A549 treated with CORT108297 at 1 μM for 4 hours (cell line): ENCODE results near the gene LMBRD2. TPM values are rescaled to one million over a fixed set of nuclear protein-coding genes. Genes with fewer than 3 reads are reported as not detected.

Experiments used
- total RNA-seq: library from RNA; stranded (reverse); fragments of 200-300 nt; extraction: Qiagen RNA extraction; gene quantifications from 5 replicates; pipeline ENCODE4 v1.2.3, GENCODE V29; 2022

The LMBRD2 gene
- total RNA-seq = 1.3 to 2.5 TPM (median 1.7 TPM) in 5 replicates

DNA sequence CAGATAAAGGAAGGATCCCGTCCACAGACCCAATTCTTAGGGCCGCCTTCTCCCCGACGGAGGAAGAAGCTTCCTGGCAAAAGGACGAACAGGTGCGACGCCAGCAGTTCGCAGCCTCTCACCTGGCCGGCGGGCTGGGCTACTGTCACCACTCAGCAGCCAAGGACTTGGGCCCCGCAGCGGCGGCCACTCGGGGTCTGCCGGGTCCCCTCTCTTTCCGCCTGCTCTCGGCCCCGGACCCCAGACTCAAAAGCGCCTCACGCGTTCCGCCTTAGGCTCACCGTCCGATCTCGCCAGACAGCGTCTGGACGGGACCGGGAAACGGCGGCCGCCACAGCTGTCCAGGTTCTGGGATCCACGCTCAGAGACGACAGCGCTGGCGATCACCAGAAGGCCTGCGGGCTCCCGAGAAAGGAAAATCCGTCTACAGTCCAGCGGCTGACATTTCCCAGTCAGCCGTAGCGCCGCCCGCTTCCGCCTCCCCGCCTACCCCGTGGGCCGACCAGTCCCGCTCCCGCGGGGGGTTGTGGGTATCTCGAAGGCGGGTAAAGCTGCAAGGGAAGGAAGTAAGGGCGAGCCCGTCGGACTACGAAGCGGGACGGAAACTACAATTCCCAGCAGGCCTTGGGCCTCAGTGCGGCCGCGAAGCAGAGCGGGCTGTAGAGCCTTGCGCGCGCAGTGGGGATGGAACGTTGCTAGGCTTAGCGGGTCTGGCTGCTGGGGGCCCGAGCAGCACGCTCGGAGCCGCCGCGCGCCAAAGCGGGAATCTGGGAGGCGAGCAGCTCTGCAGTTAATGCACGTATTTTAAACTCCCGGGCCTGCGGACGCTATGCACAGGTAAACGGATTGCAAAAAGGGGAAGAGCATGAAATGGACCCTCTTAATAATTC, at the start of gene LMBRD2, which contains the start of gene SKP2:
Gene LMBRD2 (minus strand): TSS at position 454 of the 890 bp plus-strand sequence. CDS start 8,538 bp downstream, outside the sequence.
Gene SKP2 (plus strand): TSS at position 678 of the 890 bp plus-strand sequence. CDS start 152 bp downstream, at position 830.

DNA sequence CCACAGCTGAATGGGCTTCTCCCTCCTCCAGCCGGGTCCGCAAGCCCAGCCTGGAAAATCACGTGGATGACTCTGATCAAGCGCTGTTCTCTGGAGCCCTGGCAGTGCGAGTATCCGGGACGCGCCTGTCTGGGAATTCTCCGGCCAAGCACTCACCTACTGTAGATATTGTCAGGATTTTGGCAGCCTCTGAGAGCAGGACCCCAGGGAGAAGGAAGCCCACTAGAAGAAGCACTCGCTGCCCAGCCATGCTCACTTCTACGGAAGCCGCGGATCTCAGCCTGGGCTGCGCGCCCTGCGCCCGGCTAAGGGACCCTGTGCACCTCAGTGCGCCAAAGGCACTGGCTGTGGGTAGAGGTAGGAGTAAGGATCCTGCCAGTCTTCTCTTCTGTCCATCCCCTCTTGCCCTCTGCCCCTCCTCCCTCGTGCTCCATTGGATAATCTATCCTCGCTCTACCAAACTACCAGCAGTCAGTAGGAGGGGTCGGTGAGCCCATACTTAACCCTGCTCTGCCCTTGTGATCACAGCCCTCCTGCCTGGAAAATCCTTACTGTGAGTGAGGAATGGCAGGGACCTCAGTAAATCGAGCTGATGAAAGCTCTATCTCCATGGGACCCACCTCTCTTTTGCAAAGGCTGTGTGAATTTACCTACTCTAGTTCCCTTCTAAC, 85.0 kb downstream of the LMBRD2 start, which contains the start of gene UGT3A2:
Gene UGT3A2 (minus strand): TSS at position 343 of the 671 bp plus-strand sequence. CDS start 93 bp downstream, at position 250.

Other genes with a start within 250 kb of the LMBRD2 start
- not detected in 5 replicates for gene CAPSL, start 213.3 kb downstream of the LMBRD2 start, total RNA-seq
- not detected in 5 replicates for gene UGT3A1, start 160.5 kb downstream of the LMBRD2 start, total RNA-seq
- not detected in 5 replicates for gene UGT3A2, start 85.0 kb downstream of the LMBRD2 start, total RNA-seq
- gene SKP2, start 224 bp upstream of the LMBRD2 start, total RNA-seq = 15.8 to 20.9 TPM (median 19.3 TPM) in 5 replicates
- 9.4 to 12.1 TPM (median 11.5 TPM) in 5 replicates for gene NADK2, start 90.0 kb upstream of the LMBRD2 start, total RNA-seq
- gene RANBP3L, start 150.0 kb upstream of the LMBRD2 start, total RNA-seq = not detected in 5 replicates